H1 (cell line): ENCODE measurements around the gene SIK2. TPM values are rescaled to one million over a fixed set of nuclear protein-coding genes. Genes with fewer than 3 reads are reported as not detected.
"Not testable (repeated sequence)": the region's sequence is repeated elsewhere in the genome, so short reads cannot be mapped to it uniquely, and the experiment has no call there.

Source experiments
- CTCF ChIA-PET: fragments of 300-600 bp; sonication (Branson Sonifier 250); formaldehyde crosslinking; loops from one replicate; lab custom pipeline; 2021; ENCODE audit not compliant: partially characterized antibody; lab: Charles Lee
- POLR2A ChIA-PET: fragments of 300-600 bp; sonication (Branson Sonifier 250); formaldehyde crosslinking; loops from one replicate; lab custom pipeline; 2021; ENCODE audit warnings: inconsistent platforms; ENCODE audit not compliant: partially characterized antibody; lab: Charles Lee
- DNase-seq, 2 experiments: peaks; one replicate each; pipeline versions ENCODE4 v3.0.0 to v3.0.0-alpha.2; 2010 to 2022; ENCODE audit warnings: low spot score in 2 of 2, low read depth in 1 of 2, mixed read lengths in 1 of 2
- FAIRE-seq: peaks from 2 replicates; lab custom pipeline; 2011; peaks lifted over from hg19 to GRCh38; lab: Jason Lieb, UNC
- H2AFZ ChIP-seq: 2 replicates; pipeline ENCODE4 v1.8.1; 2012; ENCODE audit warnings: low read length, inconsistent platforms
- H2AK5ac ChIP-seq: 2 replicates; pipeline ENCODE4 v1.6.1; 2013; ENCODE audit warnings: low read depth, low read length
- H2BK120ac ChIP-seq: replicated peaks from 2 replicates; pipeline ENCODE3; 2013; ENCODE audit warnings: low read depth, low read length, inconsistent platforms
- H2BK12ac ChIP-seq: 2 replicates; pipeline ENCODE4 v1.6.1; 2013; ENCODE audit warnings: low read depth, low read length
- H2BK15ac ChIP-seq: 2 replicates; pipeline ENCODE4 v1.6.1; 2013; ENCODE audit warnings: low read length
- H2BK20ac ChIP-seq: 2 replicates; pipeline ENCODE4 v1.6.1; 2013; ENCODE audit warnings: low read length
- H2BK5ac ChIP-seq: 2 replicates; pipeline ENCODE4 v1.6.1; 2013; ENCODE audit warnings: low read depth, low read length
- H3K14ac ChIP-seq: 2 replicates; pipeline ENCODE4 v1.6.1; 2013; ENCODE audit warnings: inconsistent platforms; ENCODE audit not compliant: insufficient read length
- H3K18ac ChIP-seq: 2 replicates; pipeline ENCODE4 v1.6.1; 2013; ENCODE audit warnings: low read length; ENCODE audit errors: extremely low read depth
- H3K23ac ChIP-seq: 2 replicates; pipeline ENCODE4 v1.6.1; 2013; ENCODE audit warnings: inconsistent platforms; ENCODE audit not compliant: insufficient read length
- H3K23me2 ChIP-seq: 2 replicates; pipeline ENCODE4 v1.6.1; 2013; ENCODE audit warnings: low read depth, low read length
- H3K27ac ChIP-seq: 2 replicates; pipeline ENCODE4 v1.6.1; 2011; ENCODE audit warnings: low read depth, low read length, inconsistent platforms
- H3K27me3 ChIP-seq, 4 experiments: replicated peaks in 1 of 4; 1 replicate in 1 of 4; 2 replicates in 3 of 4; pipeline versions ENCODE4 v1.6.1 to v1.8.1; 2011 to 2013; ENCODE audit warnings: low read length in 3 of 4, mild to moderate bottlenecking in 3 of 4, inconsistent platforms in 2 of 4, mixed read lengths in 2 of 4, moderate library complexity in 1 of 4; ENCODE audit not compliant: control insufficient read depth in 3 of 4, insufficient read depth in 3 of 4; ENCODE audit errors: extremely low read depth in 1 of 4
- H3K36me3 ChIP-seq, 4 experiments: 2 replicates each; pipeline versions ENCODE4 v1.6.1 to v1.8.1; 2011 to 2013; ENCODE audit warnings: mild to moderate bottlenecking in 4 of 4, low read length in 3 of 4, moderate library complexity in 2 of 4, control low read depth in 1 of 4, inconsistent platforms in 1 of 4; ENCODE audit not compliant: insufficient read depth in 4 of 4, control insufficient read depth in 2 of 4
- H3K4ac ChIP-seq: replicated peaks from 2 replicates; pipeline ENCODE3; 2013; ENCODE audit warnings: low read length, low read depth, mixed read lengths, inconsistent platforms; ENCODE audit not compliant: insufficient read length
- H3K4me1 ChIP-seq, 4 experiments: replicated peaks in 1 of 4; 1 replicate in 1 of 4; 2 replicates in 3 of 4; pipeline versions ENCODE4 v1.6.1 to v1.8.1; 2011 to 2013; ENCODE audit warnings: low read length in 3 of 4, inconsistent platforms in 2 of 4, mixed read lengths in 1 of 4; ENCODE audit not compliant: insufficient read depth in 4 of 4, control insufficient read depth in 3 of 4
- H3K4me2 ChIP-seq, 2 experiments: 2 replicates each; pipeline versions ENCODE4 v1.6.1 to v1.8.1; 2011 to 2013; ENCODE audit warnings: low read depth in 2 of 2, low read length in 2 of 2, control low read depth in 1 of 2, inconsistent platforms in 1 of 2, mild to moderate bottlenecking in 1 of 2; ENCODE audit not compliant: insufficient read depth in 1 of 2
- H3K4me3 ChIP-seq, 4 experiments: fragments of 200-600, 300-600 bp in 1 of 4; sonication (generic), shearing (Covaris generic), sonication (Bioruptor Twin) in 1 of 4; 2 replicates each; pipeline versions ENCODE4 v1.5.1 to v1.8.1; 2011 to 2016; ENCODE audit warnings: low read length in 4 of 4, low read depth in 3 of 4, control low read depth in 2 of 4, inconsistent platforms in 2 of 4, mild to moderate bottlenecking in 2 of 4, mixed read lengths in 1 of 4, moderate library complexity in 1 of 4; ENCODE audit not compliant: insufficient read depth in 2 of 4; ENCODE audit errors: extremely low read depth in 1 of 4
- H3K56ac ChIP-seq: replicated peaks from 2 replicates; pipeline ENCODE3; 2013; ENCODE audit warnings: low read depth, mild to moderate bottlenecking, mixed read lengths, low read length, inconsistent platforms; ENCODE audit not compliant: insufficient read length
- H3K79me1 ChIP-seq: 2 replicates; pipeline ENCODE4 v1.6.1; 2013; ENCODE audit warnings: low read depth, low read length, control low read depth
- H3K79me2 ChIP-seq, 2 experiments: 2 replicates each; pipeline versions ENCODE4 v1.6.1 to v1.8.1; 2012 to 2013; ENCODE audit warnings: low read length in 2 of 2, mild to moderate bottlenecking in 2 of 2, inconsistent platforms in 1 of 2; ENCODE audit not compliant: insufficient read depth in 2 of 2, control insufficient read depth in 1 of 2
- H3K9ac ChIP-seq, 4 experiments: replicated peaks in 1 of 4; 1 replicate in 1 of 4; 2 replicates in 3 of 4; pipeline versions ENCODE4 v1.6.1 to v1.8.1; 2011 to 2013; ENCODE audit warnings: low read depth in 3 of 4, low read length in 3 of 4, control low read depth in 2 of 4, mild to moderate bottlenecking in 2 of 4, moderate library complexity in 2 of 4, inconsistent platforms in 1 of 4; ENCODE audit errors: extremely low read depth in 1 of 4
- H3K9me3 ChIP-seq, 2 experiments: 2 replicates each; pipeline versions ENCODE4 v1.6.1 to v1.8.1; 2012 to 2013; ENCODE audit warnings: mild to moderate bottlenecking in 2 of 2, moderate library complexity in 2 of 2, control low read depth in 1 of 2, inconsistent platforms in 1 of 2, low read depth in 1 of 2, low read length in 1 of 2, mixed read lengths in 1 of 2; ENCODE audit not compliant: insufficient read depth in 2 of 2
- H4K20me1 ChIP-seq, 2 experiments: replicated peaks in 1 of 2; 2 replicates each; pipeline versions ENCODE3 to v1.8.1; 2011 to 2013; ENCODE audit warnings: inconsistent platforms in 2 of 2, low read length in 2 of 2, mild to moderate bottlenecking in 1 of 2; ENCODE audit not compliant: insufficient read depth in 2 of 2, control insufficient read depth in 1 of 2
- H4K5ac ChIP-seq: 2 replicates; pipeline ENCODE4 v1.6.1; 2013; ENCODE audit warnings: low read length, low read depth, mixed read lengths, inconsistent platforms; ENCODE audit not compliant: insufficient read length
- H4K8ac ChIP-seq: 2 replicates; pipeline ENCODE4 v1.8.0; 2013; ENCODE audit warnings: mild to moderate bottlenecking, moderate library complexity, low read length, inconsistent platforms; ENCODE audit not compliant: insufficient read depth; ENCODE audit errors: extremely low read depth
- H4K91ac ChIP-seq: replicated peaks from 2 replicates; pipeline ENCODE3; 2013; ENCODE audit warnings: low read length, mixed read lengths, inconsistent platforms; ENCODE audit not compliant: insufficient read length
- WGBS, 2 experiments: shearing (Covaris generic) in 1 of 2; methylation state at CpG; one replicate each; pipeline versions ENCODE4 v1.1.6 to v1.1.7; 2013 to 2015; ENCODE audit warnings: low lambda C conversion rate in 2 of 2, mixed read lengths in 2 of 2, inconsistent platforms in 1 of 2, low coverage in 1 of 2, missing lambda C conversion rate in 1 of 2; ENCODE audit not compliant: insufficient replicate concordance in 2 of 2, insufficient coverage in 1 of 2, insufficient read length in 1 of 2; ENCODE audit errors: extremely low coverage in 1 of 2, missing lambda C conversion rate in 1 of 2; 5-methylcytosine and 5-hydroxymethylcytosine counted together
- polyA plus RNA-seq, 7 experiments: library from polyadenylated mRNA; depleted of rRNA in 3 of 7; stranded (reverse) in 5 of 7; unstranded in 2 of 7; fragments of >200 nt in 5 of 7; fragments of 200-250 nt in 2 of 7; gene quantifications; 1 replicate in 5 of 7; 2 replicates in 1 of 7; 4 replicates in 1 of 7; pipeline versions ENCODE4 v1.2.1 to v1.2.3, GENCODE V29; 2011 to 2013; ENCODE audit warnings: missing spikeins in 2 of 7, mixed read lengths in 2 of 7
- total RNA-seq: library from RNA; stranded (reverse); fragmentation: NEBNext Ultra II Directional; extraction: Animal tissue kit (Norgen Biotek cat#: 25700); gene quantifications from 2 replicates; pipeline ENCODE4 v1.2.1, GENCODE V29; 2021

Gene SIK2
- total and polyA plus RNA-seq, 2 of the 8 experiments (the other 6 are each of a cell fraction or from before 2014, with no cell fraction given) = 8.8 to 11.2 TPM

DNA sequence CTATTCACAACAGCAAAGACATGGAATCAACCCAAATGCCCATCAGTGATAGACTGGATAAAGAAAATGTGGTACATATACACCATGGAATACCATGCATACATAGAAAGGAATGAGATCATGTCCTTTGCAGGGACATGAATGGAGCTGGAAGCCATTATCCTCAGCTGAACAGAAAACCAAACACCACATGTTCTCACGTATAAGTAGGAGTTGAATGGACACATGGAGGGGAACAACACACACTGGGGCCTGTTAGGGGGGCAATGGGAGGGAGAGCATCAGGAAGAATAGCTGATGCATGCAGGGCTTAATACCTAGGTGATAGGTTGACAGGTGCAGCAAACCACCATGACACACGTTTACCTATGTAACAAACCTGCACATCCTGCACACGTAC, 115.4 kb downstream of the SIK2 start:
- 83% methylated on average over 3 of the region's 3 CpGs; no CpG with 5 or more reads in 1 of the 2 experiments for WGBS, 2 experiments
- peaks cover 0 to 24% (median 4%) of the 10 kb centered on the region in 4 experiments; a peak in 4 of 8 replicates for H3K36me3 ChIP-seq
- not testable (repeated sequence) for H2AFZ ChIP-seq, H4K20me1 ChIP-seq, H3K4ac ChIP-seq, FAIRE-seq, H3K18ac ChIP-seq, DNase-seq, H2BK20ac ChIP-seq, H3K23ac ChIP-seq, H3K79me2 ChIP-seq, H3K56ac ChIP-seq, H3K14ac ChIP-seq, H2AK5ac ChIP-seq, H2BK15ac ChIP-seq, H3K23me2 ChIP-seq, H3K9me3 ChIP-seq, H3K27ac ChIP-seq, H4K8ac ChIP-seq, H4K5ac ChIP-seq, H3K79me1 ChIP-seq, H3K4me3 ChIP-seq, H3K27me3 ChIP-seq, H3K9ac ChIP-seq, H3K4me1 ChIP-seq, H4K91ac ChIP-seq, H2BK120ac ChIP-seq, H2BK12ac ChIP-seq, H2BK5ac ChIP-seq, H3K4me2 ChIP-seq
- ChIA-PET CTCF (interaction anchor here (0.8 to 3.4 kb wide), 7 partner anchors 10 to 127 kb away, joined by 3 to 11 read pairs (median 3); no protein-coding TSS in a partner anchor), POLR2A (interaction anchor here (1.2 kb wide), 1 partner anchor 44 kb away, joined by 4 read pairs; no protein-coding TSS in a partner anchor)
